Caco-2 (cell line): ENCODE measurements around the gene LRRN3. TPM values are rescaled to one million over a fixed set of nuclear protein-coding genes. Genes with fewer than 3 reads are reported as not detected.

Experiments
- BruUV-seq: library from RNA; stranded (reverse); fragments of 400-500 nt; replicated peaks from 2 replicates; lab custom pipeline; 2021; lab: Mats Ljungman, UMichigan
- CTCF ChIA-PET: fragments of 300-600 bp; sonication (Branson Sonifier 250); formaldehyde crosslinking; loops from one replicate; lab custom pipeline; 2022; ENCODE audit warnings: antibody characterized with exemption; lab: Charles Lee
- POLR2A ChIA-PET: fragments of 300-600 bp; sonication (Branson Sonifier 250); formaldehyde crosslinking; loops from one replicate; lab custom pipeline; 2022; ENCODE audit warnings: antibody characterized with exemption; lab: Charles Lee
- DNase-seq, 2 experiments: peaks; one replicate each; pipeline versions ENCODE4 v3.0.0 to v3.0.0-alpha.2; 2020 to 2022
- H3K27me3 ChIP-seq: replicated peaks from 2 replicates; pipeline ENCODE4 v1.6.0; 2011; ENCODE audit warnings: low read length; ENCODE audit not compliant: control insufficient read depth, insufficient read depth
- H3K36me3 ChIP-seq: 2 replicates; pipeline ENCODE4 v1.5.1; 2011; ENCODE audit warnings: low read length; ENCODE audit not compliant: control insufficient read depth, insufficient read depth
- H3K4me1 ChIP-seq: fragments of 250-450 bp; sonication (Bioruptor Pico); 2 replicates; pipeline ENCODE4 v1.5.1; 2020; ENCODE audit warnings: mild to moderate bottlenecking
- H3K4me3 ChIP-seq: 2 replicates; pipeline ENCODE4 v1.5.1; 2011; ENCODE audit warnings: low read depth, mild to moderate bottlenecking, control low read depth, low read length
- H3K9me3 ChIP-seq: fragments of 250-450 bp; sonication (Bioruptor Pico); 2 replicates; pipeline ENCODE4 v1.5.1; 2020; ENCODE audit warnings: mild to moderate bottlenecking, moderate library complexity
- H3K27ac Mint-ChIP-seq: one replicate; pipeline ENCODE4 v1.8.0; 2022; ENCODE audit warnings: mixed read lengths; ENCODE audit not compliant: unreplicated experiment
- H3K27me3 Mint-ChIP-seq: one replicate; pipeline ENCODE4 v1.8.0; 2022; ENCODE audit warnings: mixed read lengths; ENCODE audit not compliant: insufficient read depth, unreplicated experiment
- H3K36me3 Mint-ChIP-seq: one replicate; pipeline ENCODE4 v1.8.0; 2022; ENCODE audit warnings: mild to moderate bottlenecking, mixed read lengths; ENCODE audit not compliant: insufficient read depth, unreplicated experiment
- H3K4me1 Mint-ChIP-seq: one replicate; pipeline ENCODE4 v1.8.0; 2022; ENCODE audit warnings: low read depth, mixed read lengths; ENCODE audit not compliant: unreplicated experiment
- H3K4me3 Mint-ChIP-seq: one replicate; pipeline ENCODE4 v1.8.0; 2022; ENCODE audit warnings: mild to moderate bottlenecking, moderate library complexity, mixed read lengths; ENCODE audit not compliant: unreplicated experiment
- H3K9me3 Mint-ChIP-seq: one replicate; pipeline ENCODE4 v1.8.0; 2022; ENCODE audit warnings: mixed read lengths; ENCODE audit not compliant: unreplicated experiment
- intact Hi-C: fragments of 100-400 bp; cut with micrococcal nuclease; formaldehyde crosslinking; loops from one replicate; pipeline ENCODE4 v1.10.0; 2022; ENCODE audit not compliant: unreplicated experiment
- total RNA-seq: library from RNA; stranded (reverse); gene quantifications from 2 replicates; pipeline ENCODE4 v1.2.3, GENCODE V29; 2022
- TF ChIP-seq, protein P1 (sequence below), 2 experiments: fragments of 200-600 bp in 1 of 2; IDR thresholded peaks; 1 replicate in 1 of 2; 2 replicates in 1 of 2; pipeline versions ENCODE4 v1.5.1 to v1.8.0; 2011 to 2022; ENCODE audit warnings: antibody characterized with exemption in 1 of 2, control low read depth in 1 of 2, inconsistent platforms in 1 of 2, low read depth in 1 of 2, low read length in 1 of 2, mild to moderate bottlenecking in 1 of 2, moderate library complexity in 1 of 2; ENCODE audit not compliant: insufficient read depth in 1 of 2, severe bottlenecking in 1 of 2, unreplicated experiment in 1 of 2

LRRN3 gene
- total RNA-seq, 1 experiment from 2014 or later = 0.68 TPM

GRCh38 chr7:111159426-111159825, 68.5 kb downstream of the LRRN3 start:
- no TSS peak for BruUV-seq
- Mint-ChIP-seq H3K9me3 (no peaks in the 10 kb centered on the region), H3K4me3 (no peak overlapping the region), H3K36me3 (no peaks in the 10 kb centered on the region), H3K27me3 (no peaks in the 10 kb centered on the region), H3K4me1 (no peaks in the 10 kb centered on the region), H3K27ac (no peak overlapping the region)
- TF ChIP-seq, protein P1, sequence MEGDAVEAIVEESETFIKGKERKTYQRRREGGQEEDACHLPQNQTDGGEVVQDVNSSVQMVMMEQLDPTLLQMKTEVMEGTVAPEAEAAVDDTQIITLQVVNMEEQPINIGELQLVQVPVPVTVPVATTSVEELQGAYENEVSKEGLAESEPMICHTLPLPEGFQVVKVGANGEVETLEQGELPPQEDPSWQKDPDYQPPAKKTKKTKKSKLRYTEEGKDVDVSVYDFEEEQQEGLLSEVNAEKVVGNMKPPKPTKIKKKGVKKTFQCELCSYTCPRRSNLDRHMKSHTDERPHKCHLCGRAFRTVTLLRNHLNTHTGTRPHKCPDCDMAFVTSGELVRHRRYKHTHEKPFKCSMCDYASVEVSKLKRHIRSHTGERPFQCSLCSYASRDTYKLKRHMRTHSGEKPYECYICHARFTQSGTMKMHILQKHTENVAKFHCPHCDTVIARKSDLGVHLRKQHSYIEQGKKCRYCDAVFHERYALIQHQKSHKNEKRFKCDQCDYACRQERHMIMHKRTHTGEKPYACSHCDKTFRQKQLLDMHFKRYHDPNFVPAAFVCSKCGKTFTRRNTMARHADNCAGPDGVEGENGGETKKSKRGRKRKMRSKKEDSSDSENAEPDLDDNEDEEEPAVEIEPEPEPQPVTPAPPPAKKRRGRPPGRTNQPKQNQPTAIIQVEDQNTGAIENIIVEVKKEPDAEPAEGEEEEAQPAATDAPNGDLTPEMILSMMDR (IDR thresholded peaks at IDR 0.05; ENCODE audit: insufficient read depth in 1 of 2, low read depth in 1 of 2, low read length in 1 of 2, severe bottlenecking in 1 of 2, unreplicated experiment in 1 of 2) = no peak
- H3K4me3 ChIP-seq = no peak overlapping the region
- intact Hi-C loops = no loop called here
- ChIA-PET CTCF (no interaction called here), POLR2A (no interaction called here)
- DNase-seq = no peak
- no peaks in the 10 kb centered on the region for H3K27me3 ChIP-seq
- H3K9me3 ChIP-seq = no peaks in the 10 kb centered on the region
- no peaks in the 10 kb centered on the region for H3K36me3 ChIP-seq
- no peaks in the 10 kb centered on the region for H3K4me1 ChIP-seq

DNA sequence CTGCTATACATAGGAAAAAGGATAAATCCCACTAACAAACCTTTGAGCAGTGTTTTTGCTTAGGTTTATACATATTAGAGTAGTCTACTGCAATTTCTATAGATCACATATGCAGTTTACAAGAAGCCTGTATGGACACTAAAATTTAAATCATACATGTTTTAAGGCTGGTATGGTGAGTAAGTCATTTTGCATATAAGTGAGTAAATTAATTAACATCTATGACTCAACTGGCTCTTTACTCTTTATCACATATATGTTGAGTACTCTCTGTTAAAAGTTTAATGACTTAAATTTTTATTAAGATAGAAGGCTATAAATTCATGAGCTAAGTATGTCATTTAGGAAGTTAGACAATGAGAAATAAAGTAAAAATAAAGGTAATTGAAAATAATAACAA, 69.4 kb downstream of the LRRN3 start:
- no peak overlapping the region for H3K4me3 Mint-ChIP-seq
- TF ChIP-seq, protein P1 (IDR thresholded peaks at IDR 0.05; ENCODE audit: insufficient read depth in 1 of 2, low read depth in 1 of 2, low read length in 1 of 2, severe bottlenecking in 1 of 2, unreplicated experiment in 1 of 2) = no peak
- BruUV-seq = no TSS peak

DNA sequence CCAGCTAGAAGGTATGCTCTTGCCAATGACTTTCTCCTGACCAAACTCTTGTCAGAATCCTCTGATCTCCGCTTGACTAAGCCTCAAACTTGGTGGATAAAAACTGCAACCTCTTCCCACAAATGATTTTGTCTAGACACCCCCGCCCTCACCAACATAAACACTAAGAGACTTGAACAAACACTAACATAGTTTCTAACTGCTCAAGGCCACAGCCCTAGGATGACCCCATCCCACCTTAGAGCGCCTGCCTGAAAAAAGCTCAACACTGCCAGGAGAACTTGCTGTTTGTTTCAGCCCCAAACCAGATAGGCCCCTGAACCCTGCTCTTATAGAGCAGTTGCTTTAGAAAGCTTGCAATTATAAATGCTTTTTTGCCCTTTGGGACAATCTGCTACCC, 71.8 kb downstream of the LRRN3 start:
- intact Hi-C loops = no loop called here
- no TSS peak for BruUV-seq
- H3K4me3 ChIP-seq = no peak overlapping the region
- no peaks in the 10 kb centered on the region for H3K27me3 ChIP-seq
- Mint-ChIP-seq H3K27ac (no peak overlapping the region), H3K27me3 (no peaks in the 10 kb centered on the region), H3K9me3 (no peaks in the 10 kb centered on the region), H3K4me3 (no peak overlapping the region), H3K4me1 (no peaks in the 10 kb centered on the region), H3K36me3 (no peaks in the 10 kb centered on the region)
- POLR2A ChIA-PET = no interaction called here
- H3K9me3 ChIP-seq = no peaks in the 10 kb centered on the region
- no peaks in the 10 kb centered on the region for H3K4me1 ChIP-seq
- CTCF ChIA-PET = interaction anchor here (1.1 kb wide), 1 partner anchor 64 kb away, joined by 3 read pairs; no protein-coding TSS in a partner anchor
- no peaks in the 10 kb centered on the region for H3K36me3 ChIP-seq
- TF ChIP-seq, protein P1 (IDR thresholded peaks at IDR 0.05; ENCODE audit: insufficient read depth in 1 of 2, low read depth in 1 of 2, low read length in 1 of 2, severe bottlenecking in 1 of 2, unreplicated experiment in 1 of 2) = no peak
- DNase-seq = no peak

More for the DNA sequence above, 69.4 kb downstream of the LRRN3 start:
- Mint-ChIP-seq H3K27ac (no peak overlapping the region), H3K4me1 (no peaks in the 10 kb centered on the region), H3K9me3 (no peaks in the 10 kb centered on the region), H3K27me3 (no peaks in the 10 kb centered on the region), H3K36me3 (no peaks in the 10 kb centered on the region)
- DNase-seq = no peak
- intact Hi-C loops = no loop called here
- CTCF ChIA-PET = no interaction called here
- Histone ChIP-seq H3K4me1 (no peaks in the 10 kb centered on the region), H3K36me3 (no peaks in the 10 kb centered on the region), H3K27me3 (no peaks in the 10 kb centered on the region), H3K9me3 (no peaks in the 10 kb centered on the region), H3K4me3 (no peak overlapping the region)
- POLR2A ChIA-PET = no interaction called here
